ENCODE measurements around the gene MICU1. TPM values are rescaled to one million over a fixed set of nuclear protein-coding genes. Genes with fewer than 3 reads are reported as not detected.

Gene MICU1
- total RNA-seq, 4 donors from 2014 or later = 31.7 to 82.5 (median 37.1) TPM

DNA sequence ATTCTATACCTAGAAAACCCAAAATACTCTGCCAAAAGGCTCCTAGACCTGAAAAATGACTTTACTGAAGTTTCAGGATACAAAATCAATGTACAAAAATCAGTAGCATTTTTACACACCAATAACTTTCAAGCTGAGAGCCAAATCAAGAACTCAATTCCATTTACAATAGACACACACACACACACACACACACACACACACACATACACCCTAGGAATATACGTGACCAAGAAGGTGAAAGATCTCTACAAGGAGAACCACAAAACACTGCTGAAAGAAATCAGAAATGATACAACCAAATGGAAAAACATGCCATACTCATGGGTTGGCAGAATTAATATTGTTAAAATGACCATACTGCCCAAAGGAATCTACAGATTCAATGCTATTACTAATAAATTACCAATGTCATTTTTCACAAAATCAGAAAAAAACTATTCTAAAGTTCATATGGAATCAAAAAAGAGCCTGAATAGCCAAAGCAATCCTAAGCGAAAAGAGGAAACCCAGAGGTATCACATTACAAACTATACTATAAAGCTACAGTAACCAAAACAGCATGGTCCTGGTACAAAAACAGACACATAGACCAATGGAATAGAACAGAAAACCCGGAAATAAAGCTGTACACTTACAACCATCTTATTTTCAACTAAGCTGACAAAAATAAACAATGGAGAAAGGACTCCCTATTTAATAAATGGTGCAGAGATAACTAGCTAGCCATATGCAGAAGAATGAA lies 122.0 kb downstream of the MICU1 start:
- Histone ChIP-seq H3K9me3 (no peaks in the 10 kb centered on the region), H3K27ac (no peak overlapping the region), H3K36me3 (no peaks in the 10 kb centered on the region), H3K27me3 (no peaks in the 10 kb centered on the region), H3K4me3 (no peak overlapping the region), H3K4me1 (no peaks in the 10 kb centered on the region)
- no peak for DNase-seq
- TF ChIP-seq POLR2A (IDR thresholded peaks at IDR 0.05) = no peak
- TF ChIP-seq, protein P1, sequence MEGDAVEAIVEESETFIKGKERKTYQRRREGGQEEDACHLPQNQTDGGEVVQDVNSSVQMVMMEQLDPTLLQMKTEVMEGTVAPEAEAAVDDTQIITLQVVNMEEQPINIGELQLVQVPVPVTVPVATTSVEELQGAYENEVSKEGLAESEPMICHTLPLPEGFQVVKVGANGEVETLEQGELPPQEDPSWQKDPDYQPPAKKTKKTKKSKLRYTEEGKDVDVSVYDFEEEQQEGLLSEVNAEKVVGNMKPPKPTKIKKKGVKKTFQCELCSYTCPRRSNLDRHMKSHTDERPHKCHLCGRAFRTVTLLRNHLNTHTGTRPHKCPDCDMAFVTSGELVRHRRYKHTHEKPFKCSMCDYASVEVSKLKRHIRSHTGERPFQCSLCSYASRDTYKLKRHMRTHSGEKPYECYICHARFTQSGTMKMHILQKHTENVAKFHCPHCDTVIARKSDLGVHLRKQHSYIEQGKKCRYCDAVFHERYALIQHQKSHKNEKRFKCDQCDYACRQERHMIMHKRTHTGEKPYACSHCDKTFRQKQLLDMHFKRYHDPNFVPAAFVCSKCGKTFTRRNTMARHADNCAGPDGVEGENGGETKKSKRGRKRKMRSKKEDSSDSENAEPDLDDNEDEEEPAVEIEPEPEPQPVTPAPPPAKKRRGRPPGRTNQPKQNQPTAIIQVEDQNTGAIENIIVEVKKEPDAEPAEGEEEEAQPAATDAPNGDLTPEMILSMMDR (IDR thresholded peaks at IDR 0.05) = no peak

DNA sequence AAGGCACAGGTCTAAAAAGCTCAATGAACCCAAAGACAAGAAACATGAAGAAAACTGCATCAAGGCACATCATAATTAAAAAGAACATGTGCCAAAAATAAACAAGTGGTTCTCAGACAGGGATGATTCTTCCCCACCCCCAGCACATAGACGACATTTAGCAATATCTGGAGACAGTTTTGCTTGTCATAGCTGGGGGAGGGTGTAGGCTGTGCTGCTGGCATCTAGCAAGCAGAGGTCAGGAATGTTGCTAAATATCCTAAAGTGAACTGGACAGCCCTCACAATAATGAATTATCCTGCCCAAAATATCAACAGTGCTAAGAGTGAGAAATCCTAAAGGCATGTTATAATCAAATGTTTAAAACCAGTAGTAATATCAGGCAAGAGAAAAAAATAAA lies 122.6 kb downstream of the MICU1 start:
- H3K36me3 ChIP-seq = no peaks in the 10 kb centered on the region
- no peaks in the 10 kb centered on the region for H3K4me1 ChIP-seq
- H3K27ac ChIP-seq = no peak overlapping the region
- no peaks in the 10 kb centered on the region for H3K27me3 ChIP-seq
- no peak overlapping the region for H3K4me3 ChIP-seq
- TF ChIP-seq, protein P1 (IDR thresholded peaks at IDR 0.05) = no peak
- TF ChIP-seq POLR2A (IDR thresholded peaks at IDR 0.05) = no peak
- no peaks in the 10 kb centered on the region for H3K9me3 ChIP-seq
- no peak for DNase-seq

DNA sequence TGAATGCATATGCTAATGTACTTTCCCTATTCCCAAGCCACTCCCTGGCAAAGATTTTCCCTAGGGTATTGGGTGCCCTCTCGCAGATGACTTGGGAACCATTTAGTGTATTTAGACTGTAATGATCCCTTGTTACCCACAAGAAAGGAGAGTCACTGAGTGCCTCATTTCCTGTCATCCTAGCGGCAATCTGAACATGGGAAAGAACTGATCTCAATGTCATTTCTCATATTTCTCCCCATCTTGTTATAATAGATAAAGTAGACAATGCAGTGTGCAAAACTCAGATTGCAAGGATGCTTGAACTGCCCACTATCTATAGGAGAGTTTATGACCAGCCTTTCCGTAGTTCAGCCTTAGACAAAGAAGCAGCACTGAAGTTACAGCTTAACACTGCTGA lies 123.3 kb downstream of the MICU1 start:
- H3K4me3 ChIP-seq = no peak overlapping the region
- H3K36me3 ChIP-seq = no peaks in the 10 kb centered on the region
- H3K9me3 ChIP-seq = no peaks in the 10 kb centered on the region
- no peaks in the 10 kb centered on the region for H3K4me1 ChIP-seq
- DNase-seq = no peak
- TF ChIP-seq, protein P1 (IDR thresholded peaks at IDR 0.05) = no peak
- TF ChIP-seq POLR2A (IDR thresholded peaks at IDR 0.05) = no peak
- H3K27me3 ChIP-seq = no peaks in the 10 kb centered on the region
- no peak overlapping the region for H3K27ac ChIP-seq

DNA sequence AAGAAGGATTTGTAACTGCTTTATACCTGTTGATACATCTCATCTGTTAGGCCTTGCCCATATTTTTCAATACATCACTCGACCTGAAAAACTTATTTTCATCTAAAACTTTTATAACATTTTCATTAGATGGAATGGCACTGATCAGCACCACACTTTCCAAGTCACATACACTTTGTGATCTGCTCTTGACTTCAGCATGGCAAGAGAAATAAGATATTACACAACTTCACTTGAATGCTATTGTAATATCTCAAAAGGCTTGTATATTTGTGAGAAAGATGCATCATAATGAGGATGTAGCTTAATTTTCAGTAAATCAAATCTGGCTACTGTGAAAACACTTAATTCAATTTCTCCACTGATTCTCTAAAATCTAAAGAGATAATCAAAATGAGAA lies 126.2 kb downstream of the MICU1 start:
- no peaks in the 10 kb centered on the region for H3K4me1 ChIP-seq
- TF ChIP-seq POLR2A (IDR thresholded peaks at IDR 0.05) = no peak
- TF ChIP-seq, protein P1 (IDR thresholded peaks at IDR 0.05) = no peak
- H3K27me3 ChIP-seq = no peaks in the 10 kb centered on the region
- H3K36me3 ChIP-seq = no peaks in the 10 kb centered on the region
- H3K4me3 ChIP-seq = no peak overlapping the region
- H3K27ac ChIP-seq = no peak overlapping the region
- no peak for DNase-seq
- no peaks in the 10 kb centered on the region for H3K9me3 ChIP-seq

DNA sequence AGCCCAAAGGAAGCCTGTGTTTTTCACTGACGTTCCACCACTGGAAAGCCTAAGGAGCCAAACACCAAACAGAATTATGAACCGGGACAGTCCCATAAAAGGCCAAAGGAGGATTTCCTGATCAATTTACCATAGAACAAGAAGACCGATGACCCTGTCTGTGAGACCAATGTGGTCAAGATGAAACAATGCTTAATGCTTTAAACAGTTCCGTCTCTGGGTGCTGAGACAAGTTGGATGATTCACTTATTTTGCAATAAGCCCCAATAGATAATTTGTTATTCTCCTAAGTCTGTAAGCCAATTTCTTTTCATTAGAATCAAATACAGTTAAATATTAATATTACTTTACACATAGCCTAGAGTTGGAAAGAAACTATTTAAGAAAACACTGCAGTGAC lies 134.9 kb downstream of the MICU1 start:
- H3K4me3 ChIP-seq = no peak overlapping the region
- H3K27me3 ChIP-seq = no peaks in the 10 kb centered on the region
- no peaks in the 10 kb centered on the region for H3K4me1 ChIP-seq
- no peaks in the 10 kb centered on the region for H3K36me3 ChIP-seq
- H3K9me3 ChIP-seq = no peaks in the 10 kb centered on the region
- TF ChIP-seq, protein P1 (IDR thresholded peaks at IDR 0.05) = no peak
- TF ChIP-seq POLR2A (IDR thresholded peaks at IDR 0.05) = no peak
- no peak overlapping the region for H3K27ac ChIP-seq
- DNase-seq = no peak
